GM13976 (cell line): Measurements from ENCODE around the gene ERICH6.

Experiments used
- DNase-seq: peaks from one replicate; pipeline ENCODE4 v3.0.0; 2012; ENCODE audit warnings: low spot score
- CTCF ChIP-seq: IDR thresholded peaks from 2 replicates; pipeline ENCODE4 v1.5.1; 2012; ENCODE audit warnings: borderline replicate concordance, mild to moderate bottlenecking; ENCODE audit not compliant: insufficient read depth; ENCODE audit errors: extremely low read depth, missing control alignments, control extremely low read depth
- in situ Hi-C: fragments of 300-500 bp; cut with MboI; formaldehyde crosslinking; loops from one replicate; pipeline ENCODE4 v1.12.0; 2022; ENCODE audit warnings: low sequenced_read_pairs, mixed read lengths, inconsistent platforms; ENCODE audit not compliant: unreplicated experiment

The ERICH6 gene

DNA sequence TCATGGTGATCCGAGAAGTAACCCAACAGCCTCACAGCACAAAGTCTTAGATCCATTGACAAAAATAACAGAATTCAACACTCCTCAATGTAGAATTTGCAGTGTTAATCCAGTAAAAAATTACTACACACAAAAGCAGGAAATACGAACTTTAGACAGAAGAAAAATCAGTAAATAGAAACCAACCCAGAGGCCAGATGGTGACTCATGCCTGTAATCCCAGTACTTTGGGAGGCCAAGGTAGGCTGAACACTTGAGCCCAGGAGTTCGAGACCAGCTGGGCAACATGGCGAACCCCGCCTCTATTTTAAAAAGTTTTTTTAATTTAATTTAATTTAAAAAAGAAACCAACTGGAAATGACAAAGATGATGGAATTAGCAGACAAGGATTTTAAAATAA, 64.5 kb downstream of the ERICH6 start:
- DNase-seq, result no peak
- in situ Hi-C loops, result no loop called here
- TF ChIP-seq CTCF, result no peak

DNA sequence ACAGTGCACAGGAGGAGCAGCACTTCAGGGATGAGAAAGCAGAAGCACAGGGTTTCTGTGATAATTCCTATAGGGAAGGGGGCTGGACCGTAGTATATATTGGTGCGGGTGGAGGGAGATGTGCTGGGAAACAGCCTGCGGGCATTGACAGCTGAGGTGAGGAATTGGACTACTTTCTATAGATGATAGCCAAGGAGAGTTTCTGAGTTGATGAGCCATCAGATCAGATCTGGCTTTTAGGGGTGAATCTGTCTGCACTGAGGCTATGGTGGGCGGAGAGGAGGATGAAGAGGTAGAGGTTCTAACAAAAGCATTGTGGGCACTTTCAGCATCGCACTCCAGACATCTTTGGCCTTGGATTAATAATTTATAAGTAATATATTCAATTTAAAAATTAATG, 67.5 kb downstream of the ERICH6 start:
- DNase-seq, result no peak
- no peak for TF ChIP-seq CTCF
- in situ Hi-C loops, result no loop called here

GRCh38 chr3:150635526-150635925, 68.2 kb downstream of the ERICH6 start:
- DNase-seq, result peak; percentile 56
- in situ Hi-C loops, result no loop called here
- TF ChIP-seq CTCF, result no peak

DNA sequence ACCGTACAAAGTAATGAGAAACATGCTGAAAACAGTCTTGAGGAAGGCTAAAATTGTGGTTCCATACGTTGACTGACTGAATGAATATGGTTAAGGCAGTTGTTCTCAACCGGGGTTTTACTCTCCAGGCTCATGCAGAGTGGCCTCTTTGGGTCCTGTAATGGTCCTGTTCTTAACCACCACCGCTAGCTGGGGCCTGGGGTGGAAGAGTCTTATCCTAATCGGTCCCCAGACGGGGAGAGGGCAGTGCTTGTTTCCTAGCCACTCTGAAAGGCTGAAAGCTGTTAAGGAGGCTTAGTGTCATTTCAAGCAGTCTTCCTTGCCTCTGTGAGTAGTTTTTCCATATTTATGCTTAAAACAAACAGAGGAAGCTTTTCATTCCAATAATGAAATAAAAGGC, 68.6 kb downstream of the ERICH6 start:
- no peak for TF ChIP-seq CTCF
- in situ Hi-C loops, result no loop called here

DNA sequence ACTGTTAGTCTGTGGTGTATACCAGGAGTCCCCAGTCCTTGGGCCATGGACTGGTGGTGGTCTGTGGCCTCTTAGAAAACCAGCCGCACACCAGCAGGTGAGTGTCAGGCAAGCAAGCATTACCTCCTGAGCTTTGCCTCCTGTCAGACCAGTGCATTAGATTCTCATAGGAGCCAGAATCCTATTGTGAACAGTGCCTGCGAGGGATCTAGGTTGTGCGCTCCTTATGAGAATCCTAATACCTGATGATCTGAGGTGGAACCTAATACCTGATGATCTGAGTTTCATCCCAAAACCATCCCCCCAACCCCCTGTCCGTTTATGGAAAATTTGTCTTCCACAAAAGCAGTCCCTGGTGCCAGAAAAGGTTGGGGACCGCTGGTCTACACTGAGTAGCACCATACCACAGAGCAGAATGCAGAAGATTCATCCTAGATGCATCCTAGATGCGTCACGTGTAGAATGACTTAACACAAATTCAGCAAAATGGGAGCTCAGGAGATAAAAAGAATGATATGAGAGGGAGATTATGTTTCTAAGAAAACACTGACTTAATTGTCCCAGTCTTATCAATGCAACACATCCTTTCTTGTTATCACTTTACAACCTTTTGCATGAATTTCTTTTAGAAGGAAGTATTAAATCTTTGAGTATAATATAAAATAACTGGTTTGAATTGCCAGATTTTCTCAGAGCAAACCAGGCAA, 72.1 kb downstream of the ERICH6 start:
- in situ Hi-C loops, result no loop called here
- no peak for TF ChIP-seq CTCF
- DNase-seq, result no peak

More for the DNA sequence above, 68.6 kb downstream of the ERICH6 start:
- no peak for DNase-seq

DNA sequence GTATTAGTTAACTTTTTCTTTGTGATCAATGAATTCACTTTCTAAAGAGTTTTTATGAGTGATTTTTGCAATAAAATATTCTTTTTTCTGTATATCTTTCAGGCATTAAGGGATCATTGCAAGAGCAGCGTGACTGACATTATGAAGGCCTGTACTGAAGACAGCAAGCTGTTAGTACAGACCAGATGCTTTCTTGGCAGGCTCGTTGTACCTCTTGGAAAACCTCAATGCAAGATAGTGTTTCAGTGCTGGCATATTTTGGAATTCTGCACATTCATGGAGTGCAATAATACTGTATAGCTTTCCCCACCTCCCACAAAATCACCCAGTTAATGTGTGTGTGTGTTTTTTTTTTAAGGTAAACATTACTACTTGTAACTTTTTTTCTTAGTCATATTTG, 76.2 kb downstream of the ERICH6 start:
- no peak for TF ChIP-seq CTCF
- DNase-seq, result no peak
- in situ Hi-C loops, result no loop called here
